GM20000 (cell line): ENCODE measurements around the gene RREB1.

ENCODE experiments used
- DNase-seq: peaks from one replicate; pipeline ENCODE4 v3.0.0; 2012; ENCODE audit warnings: low spot score
- TF ChIP-seq, protein P1 (sequence below): IDR thresholded peaks from 2 replicates; pipeline ENCODE4 v1.5.1; 2012; ENCODE audit warnings: mild to moderate bottlenecking, control low read depth; ENCODE audit errors: extremely low read depth, missing control alignments

RREB1 gene

DNA sequence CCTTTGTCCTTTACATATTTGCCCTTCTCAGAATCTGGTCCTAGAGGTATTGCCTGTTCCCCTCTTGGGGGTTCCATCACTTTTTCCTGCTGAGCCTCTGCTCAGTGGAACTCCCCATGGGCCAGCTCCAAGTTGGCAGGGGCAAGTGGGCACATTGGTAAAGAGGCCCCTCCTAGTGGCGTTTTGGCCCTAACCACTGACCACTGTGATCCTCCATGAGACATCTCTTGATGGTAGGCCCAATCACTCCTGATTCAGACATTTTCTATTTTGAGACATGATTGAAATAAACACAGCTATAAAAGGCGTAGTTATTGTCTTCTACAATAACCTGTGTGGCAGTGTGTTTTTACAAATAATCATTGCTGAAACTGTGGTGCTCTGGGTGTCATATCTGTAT is 83.0 kb downstream of the RREB1 start:
- TF ChIP-seq, protein P1, sequence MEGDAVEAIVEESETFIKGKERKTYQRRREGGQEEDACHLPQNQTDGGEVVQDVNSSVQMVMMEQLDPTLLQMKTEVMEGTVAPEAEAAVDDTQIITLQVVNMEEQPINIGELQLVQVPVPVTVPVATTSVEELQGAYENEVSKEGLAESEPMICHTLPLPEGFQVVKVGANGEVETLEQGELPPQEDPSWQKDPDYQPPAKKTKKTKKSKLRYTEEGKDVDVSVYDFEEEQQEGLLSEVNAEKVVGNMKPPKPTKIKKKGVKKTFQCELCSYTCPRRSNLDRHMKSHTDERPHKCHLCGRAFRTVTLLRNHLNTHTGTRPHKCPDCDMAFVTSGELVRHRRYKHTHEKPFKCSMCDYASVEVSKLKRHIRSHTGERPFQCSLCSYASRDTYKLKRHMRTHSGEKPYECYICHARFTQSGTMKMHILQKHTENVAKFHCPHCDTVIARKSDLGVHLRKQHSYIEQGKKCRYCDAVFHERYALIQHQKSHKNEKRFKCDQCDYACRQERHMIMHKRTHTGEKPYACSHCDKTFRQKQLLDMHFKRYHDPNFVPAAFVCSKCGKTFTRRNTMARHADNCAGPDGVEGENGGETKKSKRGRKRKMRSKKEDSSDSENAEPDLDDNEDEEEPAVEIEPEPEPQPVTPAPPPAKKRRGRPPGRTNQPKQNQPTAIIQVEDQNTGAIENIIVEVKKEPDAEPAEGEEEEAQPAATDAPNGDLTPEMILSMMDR: no peak
- no peak for DNase-seq

DNA sequence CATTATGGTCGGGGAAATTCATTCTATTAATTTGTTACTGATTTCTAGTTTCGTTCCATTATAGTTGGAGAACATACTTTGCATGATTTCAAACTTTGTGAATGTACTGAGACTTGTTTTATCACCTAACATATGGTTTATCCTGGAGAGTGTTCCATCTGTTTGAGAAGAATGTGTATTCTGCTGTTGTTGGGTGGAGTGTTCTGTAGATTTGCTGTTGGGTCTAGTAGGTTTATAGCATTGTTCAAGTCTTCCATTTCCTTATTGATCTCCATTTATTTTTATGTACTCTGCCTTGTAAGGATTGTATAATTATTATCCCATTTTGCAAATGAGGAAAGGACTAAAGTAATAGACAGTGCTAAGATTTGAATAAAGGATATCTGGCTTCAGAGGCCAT is 85.4 kb downstream of the RREB1 start:
- TF ChIP-seq, protein P1: no peak
- no peak for DNase-seq

DNA sequence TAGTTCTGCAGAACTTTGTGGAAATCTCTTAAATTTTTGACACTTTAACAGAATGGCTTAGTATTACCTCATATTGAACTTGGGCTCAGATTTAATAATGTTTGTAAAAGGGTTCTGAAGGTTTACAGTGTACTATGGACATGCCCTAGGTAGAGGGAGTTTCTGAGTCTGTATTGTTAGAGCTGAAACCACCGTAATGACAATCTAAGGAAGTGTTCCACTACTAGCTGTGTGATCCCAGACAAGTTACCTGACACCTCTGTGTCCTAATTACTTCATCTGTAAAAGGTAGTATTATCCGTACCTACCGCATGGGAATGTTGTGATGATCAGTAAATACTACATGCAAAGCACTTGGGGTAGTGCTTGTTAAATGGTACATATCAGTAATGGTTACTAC is 86.9 kb downstream of the RREB1 start:
- TF ChIP-seq, protein P1: no peak
- no peak for DNase-seq

DNA sequence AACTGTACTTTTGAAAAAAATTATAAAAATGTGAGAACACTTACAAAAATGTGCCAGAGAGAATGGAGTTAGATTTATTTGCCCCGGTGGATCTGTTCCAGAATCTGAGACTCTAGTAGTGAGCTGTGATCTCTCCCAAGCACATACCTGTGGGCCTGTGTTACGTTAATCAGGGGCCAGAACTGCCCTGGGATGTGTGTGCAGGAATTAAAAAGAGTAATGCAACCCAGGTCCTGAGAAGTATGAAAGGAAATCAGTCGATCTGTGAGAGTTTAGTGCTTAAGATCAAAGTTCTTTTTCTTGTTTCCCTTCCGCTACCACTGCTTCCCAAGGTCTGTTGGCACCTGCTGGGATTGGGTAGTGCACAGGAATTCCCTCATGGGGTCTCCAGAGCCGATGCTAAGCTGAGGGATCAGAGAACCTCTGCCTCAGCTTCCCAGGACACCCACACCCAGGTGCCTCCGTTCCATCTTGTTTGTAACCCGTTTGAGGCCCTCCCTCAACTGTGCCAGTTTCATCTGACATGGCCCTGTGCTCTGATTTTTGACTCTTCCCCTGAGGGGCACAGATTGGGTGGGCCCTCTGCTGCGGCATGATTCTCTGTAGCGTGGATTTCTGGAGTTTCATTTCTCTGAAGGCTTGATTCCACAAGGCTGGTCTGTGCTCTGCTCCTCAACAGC is 87.7 kb downstream of the RREB1 start:
- TF ChIP-seq, protein P1: no peak
- DNase-seq: no peak

DNA sequence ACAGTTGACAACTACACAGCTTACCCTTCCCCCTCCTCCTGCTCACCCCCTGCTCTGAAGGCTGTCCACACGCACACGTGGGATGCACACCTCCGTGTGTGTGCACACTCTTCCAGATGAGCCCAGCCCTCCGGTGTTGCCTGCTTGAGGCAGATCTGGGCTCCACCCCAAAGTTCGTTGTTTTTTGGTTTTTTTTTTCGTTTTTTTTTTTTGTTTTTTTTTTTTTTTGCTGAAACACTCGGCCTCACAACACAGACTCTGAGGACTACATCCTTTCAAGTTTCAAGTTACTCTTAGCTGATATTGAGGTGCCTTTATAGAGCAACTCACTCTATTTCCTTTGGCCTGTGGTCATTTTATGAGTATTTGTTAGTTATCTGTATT is 88.2 kb downstream of the RREB1 start:
- DNase-seq: no peak
- TF ChIP-seq, protein P1: no peak

DNA sequence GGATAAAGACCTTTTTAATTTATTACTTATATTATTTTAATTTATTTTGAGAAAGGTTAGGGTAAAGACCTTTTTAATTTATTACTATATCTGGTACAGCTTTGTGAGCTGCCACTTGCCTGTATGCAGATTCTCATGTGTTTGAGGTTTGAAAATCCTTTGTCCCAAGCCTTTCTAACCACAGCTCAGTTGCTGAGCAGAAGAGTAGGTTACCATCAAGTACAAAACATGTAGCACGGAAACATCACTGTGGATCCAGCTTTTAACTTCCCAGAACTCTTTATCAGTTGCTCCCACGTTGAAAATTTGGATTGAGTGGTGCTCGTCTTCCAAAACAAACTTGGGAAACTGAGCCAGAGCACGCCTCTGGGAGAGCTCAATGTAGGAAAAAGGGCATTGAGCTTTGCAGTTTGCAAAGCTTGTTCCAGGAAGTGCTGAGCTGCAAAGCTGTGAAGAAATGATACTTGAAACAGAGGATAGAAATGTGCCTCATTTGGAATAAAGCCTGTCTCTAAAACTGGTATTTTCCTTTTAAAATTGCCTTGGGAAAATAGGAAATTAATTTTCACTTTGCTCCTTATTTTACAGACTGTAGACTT is 89.0 kb downstream of the RREB1 start:
- TF ChIP-seq, protein P1: no peak
- DNase-seq: no peak

DNA sequence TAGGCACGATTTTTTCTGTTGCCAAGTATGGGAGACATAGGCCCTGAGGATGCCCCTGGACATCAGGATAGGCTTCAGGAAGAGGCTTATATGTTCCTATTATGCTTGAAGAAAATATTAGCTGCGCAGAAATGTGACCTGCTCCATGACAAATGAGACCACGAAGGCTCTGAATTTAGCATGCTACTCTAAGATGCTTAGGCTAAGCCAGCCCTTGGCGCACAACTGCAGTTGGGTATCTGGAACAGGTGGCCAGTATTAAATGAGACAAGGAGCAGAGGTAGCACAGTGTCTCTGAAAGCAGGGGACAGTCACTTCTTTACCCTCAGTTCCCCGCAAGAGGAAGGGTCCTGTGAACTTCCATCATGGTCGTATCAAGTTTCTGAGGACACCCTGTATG is 90.0 kb downstream of the RREB1 start:
- DNase-seq: no peak
- TF ChIP-seq, protein P1: no peak
